GM06990 (cell line): ENCODE measurements around the gene LRRC1.

Source experiments
- DNase-seq: peaks from one replicate; pipeline ENCODE4 v3.0.0-alpha.2; 2011; ENCODE audit not compliant: insufficient read length; ENCODE audit errors: extremely low read depth
- H3K27me3 ChIP-seq: replicated peaks from 2 replicates; pipeline ENCODE4 v1.6.0; 2011; ENCODE audit warnings: low read length; ENCODE audit not compliant: control insufficient read depth, insufficient read depth
- H3K36me3 ChIP-seq: 2 replicates; pipeline ENCODE4 v1.5.1; 2011; ENCODE audit warnings: low read length; ENCODE audit not compliant: control insufficient read depth, insufficient read depth
- H3K4me3 ChIP-seq: replicated peaks from 2 replicates; pipeline ENCODE4 v1.5.1; 2011; ENCODE audit warnings: low read depth, mild to moderate bottlenecking, control low read depth, low read length
- CTCF ChIP-seq: IDR thresholded peaks from 2 replicates; pipeline ENCODE4 v1.5.1; 2011; ENCODE audit warnings: low read length, control low read depth, mild to moderate bottlenecking, inconsistent platforms; ENCODE audit not compliant: insufficient read depth, poor library complexity, severe bottlenecking

LRRC1 gene

GRCh38 chr6:53959717-53960116 is 164.9 kb downstream of the LRRC1 start:
- TF ChIP-seq CTCF = no peak
- H3K4me3 ChIP-seq = no peak overlapping the region
- no peaks in the 10 kb centered on the region for H3K36me3 ChIP-seq
- H3K27me3 ChIP-seq = no peaks in the 10 kb centered on the region
- no peak for DNase-seq

- Histone ChIP-seq H3K4me3 (no peak overlapping the region), H3K27me3 (no peaks in the 10 kb centered on the region), H3K36me3 (no peaks in the 10 kb centered on the region)
- DNase-seq = no peak
- TF ChIP-seq CTCF = no peak
Measured at GRCh38 chr6:53960311-53960710, 165.5 kb downstream of the LRRC1 start.

- Histone ChIP-seq H3K36me3 (no peaks in the 10 kb centered on the region), H3K27me3 (no peaks in the 10 kb centered on the region), H3K4me3 (no peak overlapping the region)
- TF ChIP-seq CTCF = no peak
- no peak for DNase-seq
Measured at GRCh38 chr6:53961679-53962370, 167.0 kb downstream of the LRRC1 start.

GRCh38 chr6:53962646-53963045 is 167.8 kb downstream of the LRRC1 start:
- H3K27me3 ChIP-seq = no peaks in the 10 kb centered on the region
- H3K4me3 ChIP-seq = no peak overlapping the region
- no peaks in the 10 kb centered on the region for H3K36me3 ChIP-seq
- TF ChIP-seq CTCF = no peak
- no peak for DNase-seq

GRCh38 chr6:53967415-53967814 is 172.6 kb downstream of the LRRC1 start:
- no peaks in the 10 kb centered on the region for H3K27me3 ChIP-seq
- TF ChIP-seq CTCF = no peak
- no peaks in the 10 kb centered on the region for H3K36me3 ChIP-seq
- no peak overlapping the region for H3K4me3 ChIP-seq
- DNase-seq = no peak
